Duodenal mucosa (tissue), 2 donors: ENCODE results near the gene ASS1.
A peak's percentile ranks its signal among the peaks of the same experiment; 100 is the strongest.

Experiments
- H3K27ac ChIP-seq: one replicate; pipeline ENCODE4 v1.7.0; 2013; ENCODE audit warnings: low read depth, low read length
- H3K27me3 ChIP-seq, 2 donors: one replicate each; pipeline ENCODE4 v1.7.0; 2013; ENCODE audit warnings: low read length in 2 of 2, control low read depth in 1 of 2; ENCODE audit not compliant: insufficient read depth in 2 of 2, control insufficient read depth in 1 of 2
- H3K36me3 ChIP-seq, 2 donors: one replicate each; pipeline ENCODE4 v1.7.0; 2013; ENCODE audit warnings: low read length in 2 of 2, control low read depth in 1 of 2; ENCODE audit not compliant: insufficient read depth in 2 of 2, control insufficient read depth in 1 of 2
- H3K4me1 ChIP-seq, 2 donors: one replicate each; pipeline ENCODE4 v1.7.0; 2013; ENCODE audit warnings: low read length in 2 of 2, control low read depth in 1 of 2; ENCODE audit not compliant: insufficient read depth in 2 of 2, control insufficient read depth in 1 of 2
- H3K4me3 ChIP-seq, 2 donors: one replicate each; pipeline ENCODE4 v1.7.0; 2013; ENCODE audit warnings: low read length in 2 of 2, low read depth in 1 of 2
- H3K9ac ChIP-seq, 2 donors: one replicate each; pipeline ENCODE4 v1.7.0; 2013; ENCODE audit warnings: low read length in 2 of 2, low read depth in 1 of 2
- H3K9me3 ChIP-seq, 2 donors: one replicate each; pipeline ENCODE4 v1.7.0; 2013; ENCODE audit warnings: low read length in 2 of 2, control low read depth in 1 of 2; ENCODE audit not compliant: control insufficient read depth in 1 of 2

Gene ASS1

DNA sequence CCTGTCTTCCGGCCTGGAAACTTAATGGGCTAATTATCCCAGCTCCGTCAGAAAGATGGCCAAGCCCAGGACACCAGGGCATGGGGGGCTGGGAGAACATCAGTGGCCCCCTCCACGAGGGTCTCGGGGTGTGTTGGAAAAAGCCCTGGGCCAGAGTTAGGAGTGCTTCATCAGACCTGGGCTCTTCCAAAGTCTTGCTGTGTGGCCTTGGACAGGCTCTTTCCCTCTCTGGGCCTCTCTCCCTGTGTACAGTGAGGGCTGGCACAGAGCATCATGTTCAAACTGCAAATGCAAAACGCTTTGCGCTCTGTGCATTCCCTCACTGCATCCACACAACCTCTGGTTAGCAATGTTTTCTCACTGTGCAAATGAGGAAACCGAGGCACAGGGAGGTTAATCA lies 48.3 kb downstream of the ASS1 start:
- Histone ChIP-seq H3K36me3 (peaks cover 8 to 12% of the 10 kb centered on the region in 2 donors), H3K27me3 (no peaks in the 10 kb centered on the region), H3K4me3 (no peak overlapping the region), H3K9me3 (peaks cover 8% of the 10 kb centered on the region in 2 donors), H3K27ac (no peak overlapping the region), H3K4me1 (no peaks in the 10 kb centered on the region), H3K9ac (no peak overlapping the region)

DNA sequence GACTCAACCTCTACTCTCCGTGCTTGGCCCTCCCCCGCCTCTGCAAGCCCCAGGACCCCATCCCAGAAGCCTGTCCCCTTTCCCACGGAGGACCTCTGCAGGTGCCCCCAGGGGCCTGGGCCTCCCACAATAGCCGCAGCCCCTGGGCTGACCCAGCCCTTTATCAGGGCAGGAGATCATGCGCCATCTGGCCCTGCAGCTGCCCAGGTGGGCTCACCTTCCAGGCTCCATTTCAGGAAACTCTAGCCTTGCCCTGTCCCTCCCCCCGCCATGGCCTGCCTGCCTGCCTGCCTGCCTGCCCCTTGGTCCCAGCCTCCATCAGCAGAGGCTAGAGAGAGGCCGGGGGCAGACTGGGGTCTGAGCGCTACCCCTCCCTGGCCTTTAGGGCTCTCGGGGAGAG lies 48.7 kb downstream of the ASS1 start:
- H3K9ac ChIP-seq, result no peak overlapping the region
- H3K9me3 ChIP-seq, result peaks cover 8% of the 10 kb centered on the region in 2 donors
- no peak overlapping the region for H3K4me3 ChIP-seq
- no peak overlapping the region for H3K27ac ChIP-seq
- H3K36me3 ChIP-seq, result peaks cover 8 to 12% of the 10 kb centered on the region in 2 donors
- H3K4me1 ChIP-seq, result peaks cover under 1 to 1% of the 10 kb centered on the region in 2 donors
- H3K27me3 ChIP-seq, result no peaks in the 10 kb centered on the region

DNA sequence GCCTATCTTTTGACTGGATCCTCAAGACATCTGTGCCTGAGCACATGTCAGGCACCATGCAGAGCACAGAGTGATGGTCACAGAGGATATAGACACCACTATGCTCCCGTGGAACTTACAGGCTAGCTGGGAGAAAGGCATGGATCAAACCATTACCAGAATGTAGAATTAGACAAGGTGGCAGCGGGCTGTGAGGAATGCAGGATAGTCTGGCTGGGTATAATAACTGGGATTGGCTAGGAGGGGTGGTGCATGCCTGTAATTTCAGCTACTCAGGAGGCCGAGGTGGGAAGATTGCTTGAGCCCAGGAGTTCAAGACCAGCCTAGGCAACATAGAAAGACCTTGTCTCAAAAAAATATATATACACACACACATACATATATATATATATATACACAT lies 50.3 kb downstream of the ASS1 start:
- Histone ChIP-seq H3K9ac (no peak overlapping the region), H3K27ac (no peak overlapping the region), H3K27me3 (no peaks in the 10 kb centered on the region), H3K4me1 (peaks cover 15 to 17% of the 10 kb centered on the region in 2 donors), H3K36me3 (peaks cover 8 to 10% of the 10 kb centered on the region in 2 donors), H3K4me3 (no peak overlapping the region), H3K9me3 (peaks cover 8% of the 10 kb centered on the region in 2 donors)

DNA sequence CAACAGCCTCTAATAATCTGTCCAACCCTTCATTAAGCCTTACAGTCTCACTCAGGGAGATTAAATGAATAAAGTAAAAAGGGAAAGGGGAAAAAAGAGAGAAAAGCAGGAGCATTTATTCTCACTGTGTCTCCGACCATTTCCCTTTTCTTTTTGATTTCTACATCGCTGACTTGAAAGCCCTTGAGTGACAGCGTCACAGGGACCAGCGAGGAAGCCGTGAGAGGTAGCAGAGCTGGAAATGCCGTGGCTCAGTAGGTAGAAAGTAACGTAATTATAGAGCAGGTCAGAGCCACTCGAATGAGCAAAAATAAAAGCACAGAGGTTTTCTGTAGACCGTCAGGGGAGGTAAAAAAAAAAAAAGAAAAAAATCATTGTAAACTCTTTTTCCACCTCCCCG lies 52.4 kb downstream of the ASS1 start:
- Histone ChIP-seq H3K27me3 (no peaks in the 10 kb centered on the region), H3K9ac (no peak overlapping the region), H3K4me3 (no peak overlapping the region), H3K9me3 (peaks cover 8% of the 10 kb centered on the region in 2 donors), H3K36me3 (peaks cover 8 to 10% of the 10 kb centered on the region in 2 donors), H3K27ac (no peak overlapping the region), H3K4me1 (peaks cover 23% of the 10 kb centered on the region in 2 donors)

DNA sequence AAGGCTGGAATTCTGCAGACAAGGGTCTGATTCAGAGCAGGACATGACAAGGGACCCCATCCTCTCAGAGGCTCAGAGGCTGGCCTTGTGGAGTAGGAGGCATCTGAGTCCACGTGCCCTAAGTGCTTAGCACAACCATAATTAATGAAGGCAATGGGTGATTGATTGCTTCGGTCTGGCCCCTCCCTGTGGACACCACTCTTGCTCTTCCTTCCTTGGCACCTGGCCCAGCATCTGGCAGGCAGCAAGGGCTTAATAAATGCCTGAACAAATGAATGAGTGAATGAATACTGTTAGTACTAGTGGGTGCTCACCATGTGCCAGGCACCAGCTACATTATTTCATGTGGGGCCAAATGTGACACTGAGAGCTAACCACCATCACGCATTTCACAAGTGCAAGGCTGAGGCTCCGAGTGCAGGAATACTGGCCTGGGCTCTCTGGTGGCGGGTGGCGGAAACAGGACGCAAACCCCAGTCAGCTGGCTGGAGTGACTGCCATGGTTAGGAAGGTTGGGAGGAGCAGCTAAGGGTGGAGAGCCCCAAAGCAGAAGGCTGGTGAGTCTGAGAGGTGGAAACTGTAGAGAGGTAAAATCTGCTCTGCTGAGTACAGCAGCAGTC lies 53.6 kb downstream of the ASS1 start:
- no peaks in the 10 kb centered on the region for H3K27me3 ChIP-seq
- peaks cover 8% of the 10 kb centered on the region in 2 donors for H3K9me3 ChIP-seq
- H3K27ac ChIP-seq, result no peak overlapping the region
- H3K4me3 ChIP-seq, result no peak overlapping the region
- peak overlapping the region in 1 of 2 donors; percentile 13 for H3K9ac ChIP-seq
- H3K4me1 ChIP-seq, result peaks cover 23% of the 10 kb centered on the region in 2 donors
- peaks cover 8 to 10% of the 10 kb centered on the region in 2 donors for H3K36me3 ChIP-seq

DNA sequence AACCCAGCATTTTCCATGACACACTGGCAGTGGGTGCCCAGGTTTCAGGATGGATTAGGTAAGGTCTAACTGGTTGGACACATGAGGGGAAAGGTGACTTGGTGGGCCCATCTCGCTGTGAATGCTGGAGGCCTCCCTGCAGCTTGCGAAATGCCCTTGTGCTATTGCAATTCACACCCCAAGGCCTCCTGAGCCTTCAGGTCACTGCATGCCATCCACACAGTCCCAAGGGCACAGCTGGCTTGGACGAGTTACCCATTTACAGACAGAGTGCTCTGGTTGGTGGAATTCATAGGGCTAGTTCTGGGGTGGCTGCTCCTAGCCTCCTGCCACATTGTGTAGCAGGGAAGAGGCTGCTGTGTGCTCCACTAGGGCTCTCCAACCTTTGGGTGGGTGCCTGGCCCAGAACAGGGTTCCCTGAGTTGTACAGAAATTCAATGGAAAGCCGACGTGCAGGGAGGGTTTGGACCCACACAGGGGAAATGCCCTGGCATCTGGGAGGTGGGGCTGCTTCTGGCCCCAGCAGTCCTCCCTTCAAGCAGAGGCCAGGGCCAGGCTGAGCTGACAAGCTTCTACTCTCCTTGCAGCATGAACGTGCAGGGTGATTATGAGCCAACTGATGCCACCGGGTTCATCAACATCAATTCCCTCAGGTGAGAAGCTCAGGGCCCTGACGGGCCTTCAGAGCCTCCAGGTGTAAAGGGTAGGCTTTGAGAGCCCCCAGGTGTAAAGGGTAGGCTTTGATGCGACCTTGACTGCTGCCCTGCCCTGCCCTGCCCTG lies 54.3 kb downstream of the ASS1 start:
- Histone ChIP-seq H3K4me1 (peaks cover 23% of the 10 kb centered on the region in 2 donors), H3K36me3 (peaks cover 8 to 10% of the 10 kb centered on the region in 2 donors), H3K9ac (peak overlapping the region in 1 of 2 donors; percentile 30), H3K9me3 (peaks cover 8% of the 10 kb centered on the region in 2 donors), H3K4me3 (no peak overlapping the region), H3K27me3 (no peaks in the 10 kb centered on the region), H3K27ac (peak overlapping the region; percentile 61)

DNA sequence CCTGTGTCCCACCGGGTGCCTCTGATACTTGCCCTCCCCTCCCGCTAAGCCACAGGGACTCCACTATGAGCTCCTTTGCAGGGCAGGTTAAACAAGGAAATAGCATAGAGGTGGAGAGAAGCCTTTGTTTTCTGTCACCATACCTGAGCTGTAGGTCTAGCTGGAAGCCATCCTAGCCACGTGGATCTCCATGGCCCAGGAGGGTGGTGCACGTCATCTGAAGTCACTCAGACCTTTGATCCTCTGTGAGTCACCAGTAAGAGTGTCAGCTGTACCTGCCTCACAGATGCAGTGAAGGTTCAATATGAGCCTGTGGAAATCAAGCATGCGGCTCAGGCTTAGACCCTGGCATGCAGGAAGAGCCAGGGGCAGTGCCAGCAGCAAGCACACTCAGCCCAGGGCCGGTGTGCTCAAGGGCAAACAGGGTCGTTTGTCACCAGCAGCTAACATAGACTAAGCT lies 55.1 kb downstream of the ASS1 start:
- Histone ChIP-seq H3K27me3 (no peaks in the 10 kb centered on the region), H3K36me3 (peaks cover 2 to 3% of the 10 kb centered on the region in 2 donors), H3K4me1 (peaks cover 23% of the 10 kb centered on the region in 2 donors), H3K9me3 (peaks cover 3 to 4% of the 10 kb centered on the region in 2 donors), H3K9ac (peak overlapping the region in 1 of 2 donors; percentile 30), H3K4me3 (no peak overlapping the region), H3K27ac (peak overlapping the region; percentile 61)

DNA sequence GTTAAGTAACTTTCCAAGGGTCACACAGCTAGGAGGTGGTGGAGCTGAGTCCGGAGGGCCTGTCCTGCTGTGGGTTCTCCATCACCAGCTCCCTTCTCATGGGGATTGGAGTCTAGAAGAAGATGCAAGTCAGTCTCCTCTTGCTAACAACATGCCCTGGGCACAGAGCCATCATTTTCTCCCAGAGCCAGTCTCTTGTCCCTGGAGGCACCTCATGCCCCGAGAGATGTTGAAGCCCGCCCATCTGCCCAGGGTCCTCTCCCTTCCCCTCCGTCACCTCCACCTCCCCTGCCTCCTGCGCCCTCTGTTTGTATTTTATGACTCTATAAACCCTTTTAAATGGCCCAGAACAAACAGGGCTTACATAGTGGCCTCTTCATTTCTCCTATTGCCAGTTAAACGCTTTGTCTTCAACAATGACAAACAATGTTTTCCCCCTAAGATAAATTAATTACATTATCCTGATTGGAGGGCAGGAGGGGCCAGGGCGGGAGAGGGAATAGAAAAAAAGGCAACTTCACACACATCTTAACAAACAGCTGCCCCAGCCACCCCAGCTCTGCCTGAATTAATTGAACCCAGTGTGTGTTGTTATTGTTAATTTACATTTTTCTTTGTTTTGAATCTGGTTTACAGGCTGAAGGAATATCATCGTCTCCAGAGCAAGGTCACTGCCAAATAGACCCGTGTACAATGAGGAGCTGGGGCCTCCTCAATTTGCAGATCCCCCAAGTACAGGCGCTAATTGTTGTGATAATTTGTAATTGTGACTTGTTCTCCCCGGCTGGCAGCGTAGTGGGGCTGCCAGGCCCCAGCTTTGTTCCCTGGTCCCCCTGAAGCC lies 55.8 kb downstream of the ASS1 start:
- Histone ChIP-seq H3K36me3 (no peaks in the 10 kb centered on the region), H3K4me1 (peaks cover 23% of the 10 kb centered on the region in 2 donors), H3K4me3 (no peak overlapping the region), H3K9ac (peak overlapping the region in 1 of 2 donors; percentile 24), H3K27me3 (no peaks in the 10 kb centered on the region), H3K9me3 (no peaks in the 10 kb centered on the region), H3K27ac (no peak overlapping the region)

DNA sequence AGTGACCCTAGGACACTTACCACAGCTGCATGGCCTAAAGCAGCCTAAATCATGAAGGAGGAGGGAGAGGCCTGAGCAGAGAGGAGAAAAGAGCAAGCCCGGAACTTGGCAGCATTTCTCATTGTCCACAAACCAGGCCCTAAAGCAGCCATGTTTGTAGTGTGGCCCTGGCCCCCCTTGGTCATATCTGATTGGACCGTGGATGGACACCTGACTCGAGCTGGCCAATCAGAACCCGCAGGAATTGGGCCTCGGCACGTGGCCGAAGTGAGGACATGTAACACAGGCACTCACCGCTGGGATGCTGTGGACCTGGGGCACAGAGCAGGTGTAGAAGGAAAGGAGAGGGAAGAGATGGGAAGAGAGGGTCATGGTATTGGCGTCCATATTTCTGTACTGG lies 56.9 kb downstream of the ASS1 start:
- Histone ChIP-seq H3K9ac (no peak overlapping the region), H3K9me3 (no peaks in the 10 kb centered on the region), H3K4me1 (peaks cover 23% of the 10 kb centered on the region in 2 donors), H3K4me3 (no peak overlapping the region), H3K27me3 (no peaks in the 10 kb centered on the region), H3K36me3 (no peaks in the 10 kb centered on the region), H3K27ac (no peak overlapping the region)
